ENCODE measurements around the gene SH3PXD2A. TPM values are rescaled to one million over a fixed set of nuclear protein-coding genes. Genes with fewer than 3 reads are reported as not detected.
A peak's percentile ranks its signal among the peaks of the same experiment; 100 is the strongest.
"Not testable (repeated sequence)": the region's sequence is repeated elsewhere in the genome, so short reads cannot be mapped to it uniquely, and the experiment has no call there.

SH3PXD2A gene
- total RNA-seq, 1 donor from 2014 or later = 36.8 TPM

DNA sequence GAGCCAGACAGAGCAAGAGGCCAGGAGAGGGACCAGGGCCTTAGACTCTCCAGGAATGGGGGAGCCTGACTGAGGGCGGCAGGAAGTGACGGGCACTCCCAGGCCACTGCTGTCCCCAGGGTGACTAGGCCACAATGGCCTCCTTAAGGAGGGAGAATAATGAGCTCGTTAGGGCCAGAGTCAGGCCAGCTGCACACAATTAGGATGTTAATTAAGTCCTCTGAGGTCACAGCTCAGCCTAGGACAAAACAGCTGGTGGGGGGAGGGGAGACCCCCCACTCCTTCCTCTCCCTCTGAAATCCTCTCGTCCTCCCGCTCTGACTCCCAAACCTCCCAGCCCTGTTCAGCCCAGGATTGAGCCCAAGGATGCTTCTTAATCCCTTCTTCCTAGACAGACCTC, 218.9 kb downstream of the SH3PXD2A start:
- Mint-ChIP-seq H3K27ac (peak overlapping the region; percentile 44), H3K27me3 (ENCODE audit: low read depth) (no peaks in the 10 kb centered on the region), H3K4me1 (peaks cover 9% of the 10 kb centered on the region), H3K36me3 (peaks cover 1% of the 10 kb centered on the region), H3K4me3 (no peak overlapping the region), H3K9me3 (no peaks in the 10 kb centered on the region)
- no peak for DNase-seq (ENCODE audit: low spot score in 2 of 2, unreplicated experiment in 2 of 2)
- TF ChIP-seq, protein P1, sequence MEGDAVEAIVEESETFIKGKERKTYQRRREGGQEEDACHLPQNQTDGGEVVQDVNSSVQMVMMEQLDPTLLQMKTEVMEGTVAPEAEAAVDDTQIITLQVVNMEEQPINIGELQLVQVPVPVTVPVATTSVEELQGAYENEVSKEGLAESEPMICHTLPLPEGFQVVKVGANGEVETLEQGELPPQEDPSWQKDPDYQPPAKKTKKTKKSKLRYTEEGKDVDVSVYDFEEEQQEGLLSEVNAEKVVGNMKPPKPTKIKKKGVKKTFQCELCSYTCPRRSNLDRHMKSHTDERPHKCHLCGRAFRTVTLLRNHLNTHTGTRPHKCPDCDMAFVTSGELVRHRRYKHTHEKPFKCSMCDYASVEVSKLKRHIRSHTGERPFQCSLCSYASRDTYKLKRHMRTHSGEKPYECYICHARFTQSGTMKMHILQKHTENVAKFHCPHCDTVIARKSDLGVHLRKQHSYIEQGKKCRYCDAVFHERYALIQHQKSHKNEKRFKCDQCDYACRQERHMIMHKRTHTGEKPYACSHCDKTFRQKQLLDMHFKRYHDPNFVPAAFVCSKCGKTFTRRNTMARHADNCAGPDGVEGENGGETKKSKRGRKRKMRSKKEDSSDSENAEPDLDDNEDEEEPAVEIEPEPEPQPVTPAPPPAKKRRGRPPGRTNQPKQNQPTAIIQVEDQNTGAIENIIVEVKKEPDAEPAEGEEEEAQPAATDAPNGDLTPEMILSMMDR (IDR thresholded peaks at IDR 0.05; ENCODE audit: unreplicated experiment) = no peak

DNA sequence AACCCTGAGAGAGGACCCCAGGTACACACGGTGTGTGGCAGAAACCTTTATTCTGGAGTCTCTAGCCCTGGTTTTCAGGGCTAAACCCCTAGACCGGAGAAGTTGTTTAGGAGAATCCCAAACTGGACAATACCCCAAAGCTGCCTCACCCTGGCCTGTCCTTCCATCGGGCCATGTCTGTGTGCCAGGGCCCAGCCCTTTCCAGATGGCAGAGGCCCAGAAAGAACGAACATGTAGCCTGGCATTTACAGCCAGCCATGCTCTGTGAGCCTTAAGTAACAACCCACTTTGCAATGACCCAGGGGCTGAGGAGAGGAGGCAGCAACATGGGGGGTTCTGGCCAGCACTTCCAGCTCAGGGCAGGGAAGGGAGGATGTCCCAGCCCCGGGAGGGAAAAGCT, 219.8 kb downstream of the SH3PXD2A start:
- Mint-ChIP-seq H3K9me3 (no peaks in the 10 kb centered on the region), H3K27me3 (ENCODE audit: low read depth) (no peaks in the 10 kb centered on the region), H3K36me3 (peaks cover 1% of the 10 kb centered on the region), H3K4me3 (no peak overlapping the region), H3K4me1 (peaks cover 9% of the 10 kb centered on the region), H3K27ac (no peak overlapping the region)
- no peak for DNase-seq (ENCODE audit: low spot score in 2 of 2, unreplicated experiment in 2 of 2)
- TF ChIP-seq, protein P1 (IDR thresholded peaks at IDR 0.05; ENCODE audit: unreplicated experiment) = no peak

- peaks cover 1% of the 10 kb centered on the region for H3K36me3 Mint-ChIP-seq
- H3K4me1 Mint-ChIP-seq = peaks cover 9% of the 10 kb centered on the region
- no peak overlapping the region for H3K4me3 Mint-ChIP-seq
- H3K9me3 Mint-ChIP-seq = no peaks in the 10 kb centered on the region
- DNase-seq (ENCODE audit: low spot score in 2 of 2, unreplicated experiment in 2 of 2) = no peak
- no peaks in the 10 kb centered on the region for H3K27me3 Mint-ChIP-seq (ENCODE audit: low read depth)
- TF ChIP-seq, protein P1 (IDR thresholded peaks at IDR 0.05; ENCODE audit: unreplicated experiment) = no peak
- no peak overlapping the region for H3K27ac Mint-ChIP-seq
These were observed 221.5 kb downstream of the SH3PXD2A start for GRCh38 chr10:103633846-103634245.

DNA sequence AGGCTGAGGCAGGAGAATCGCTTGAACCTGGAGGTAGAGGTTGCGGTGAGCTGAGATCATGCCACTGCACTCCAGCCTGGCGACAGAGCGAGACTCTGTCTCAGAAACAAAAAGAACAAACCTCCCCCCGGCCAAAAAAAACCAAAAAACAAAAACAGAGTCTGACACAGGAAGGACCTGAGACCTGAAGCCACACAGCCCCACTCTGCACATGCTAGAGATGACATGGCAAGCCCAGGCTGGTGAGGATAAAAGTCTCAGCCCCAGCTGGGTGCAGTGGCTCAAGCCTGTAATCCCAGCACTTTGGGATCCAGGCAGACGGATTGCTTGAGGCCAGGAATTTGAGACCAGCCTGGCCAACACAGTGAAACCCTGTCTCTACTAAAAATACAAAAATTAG, 222.5 kb downstream of the SH3PXD2A start:
- H3K4me3 Mint-ChIP-seq; DNase-seq (ENCODE audit: low spot score in 2 of 2, unreplicated experiment in 2 of 2); H3K36me3 Mint-ChIP-seq; H3K9me3 Mint-ChIP-seq; H3K27me3 Mint-ChIP-seq (ENCODE audit: low read depth); H3K4me1 Mint-ChIP-seq; H3K27ac Mint-ChIP-seq: not testable (repeated sequence)

DNA sequence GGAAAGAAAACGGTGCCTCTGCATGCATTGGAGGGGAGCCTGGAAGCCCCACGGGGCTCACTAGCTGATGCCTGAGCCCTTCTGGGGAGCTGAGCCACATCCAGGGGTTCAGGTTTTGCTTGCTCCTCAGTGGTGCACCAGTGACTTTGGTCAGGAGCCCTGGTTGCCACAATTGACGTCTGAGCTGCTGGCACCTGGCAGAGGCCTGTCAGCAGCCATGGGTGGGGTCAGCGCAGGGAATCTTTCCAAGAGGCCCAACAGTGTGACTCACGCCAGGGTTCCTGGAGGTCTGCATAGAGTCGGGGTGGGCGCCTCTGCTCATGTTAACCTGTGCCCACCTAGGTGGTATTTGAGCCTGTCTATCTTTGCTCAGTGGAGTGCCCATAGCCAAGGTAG, 223.1 kb downstream of the SH3PXD2A start:
- TF ChIP-seq, protein P1 (IDR thresholded peaks at IDR 0.05; ENCODE audit: unreplicated experiment) = no peak
- H3K27ac Mint-ChIP-seq = no peak overlapping the region
- no peak overlapping the region for H3K4me3 Mint-ChIP-seq
- peaks cover 5% of the 10 kb centered on the region for H3K4me1 Mint-ChIP-seq
- H3K36me3 Mint-ChIP-seq = peaks cover 1% of the 10 kb centered on the region
- no peaks in the 10 kb centered on the region for H3K9me3 Mint-ChIP-seq
- no peak for DNase-seq (ENCODE audit: low spot score in 2 of 2, unreplicated experiment in 2 of 2)
- H3K27me3 Mint-ChIP-seq (ENCODE audit: low read depth) = no peaks in the 10 kb centered on the region

DNA sequence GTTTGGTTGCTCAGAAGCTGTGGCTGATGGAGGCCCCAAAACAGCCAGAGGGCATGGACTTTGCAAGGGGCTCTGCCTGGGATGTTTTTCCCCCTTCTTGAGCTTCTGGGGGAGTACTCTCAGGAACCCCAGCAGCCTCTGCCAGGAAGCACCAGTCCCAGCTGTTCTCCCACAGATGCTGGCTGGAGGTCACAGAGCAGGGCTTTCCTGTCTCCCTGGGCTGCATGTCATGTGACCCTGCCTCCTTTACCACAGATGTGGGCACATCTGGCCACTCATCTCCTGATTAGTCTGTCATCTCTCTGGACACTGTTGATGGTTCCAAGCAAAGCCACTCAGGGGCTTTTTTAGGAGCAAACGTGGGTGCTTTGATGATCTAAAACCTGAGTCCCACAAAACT, 225.2 kb downstream of the SH3PXD2A start:
- no peaks in the 10 kb centered on the region for H3K4me1 Mint-ChIP-seq
- no peaks in the 10 kb centered on the region for H3K27me3 Mint-ChIP-seq (ENCODE audit: low read depth)
- DNase-seq (ENCODE audit: low spot score in 2 of 2, unreplicated experiment in 2 of 2) = no peak
- peaks cover 4% of the 10 kb centered on the region for H3K36me3 Mint-ChIP-seq
- H3K4me3 Mint-ChIP-seq = no peak overlapping the region
- no peak overlapping the region for H3K27ac Mint-ChIP-seq
- TF ChIP-seq, protein P1 (IDR thresholded peaks at IDR 0.05; ENCODE audit: unreplicated experiment) = no peak
- no peaks in the 10 kb centered on the region for H3K9me3 Mint-ChIP-seq

Measured in mesothelial cell of epicardium (in vitro differentiated cells).